Measurements from ENCODE around the gene CDC14B.
A peak's percentile ranks its signal among the peaks of the same experiment; 100 is the strongest.
"Not testable (repeated sequence)": the region's sequence is repeated elsewhere in the genome, so short reads cannot be mapped to it uniquely, and the experiment has no call there.

CDC14B gene

DNA sequence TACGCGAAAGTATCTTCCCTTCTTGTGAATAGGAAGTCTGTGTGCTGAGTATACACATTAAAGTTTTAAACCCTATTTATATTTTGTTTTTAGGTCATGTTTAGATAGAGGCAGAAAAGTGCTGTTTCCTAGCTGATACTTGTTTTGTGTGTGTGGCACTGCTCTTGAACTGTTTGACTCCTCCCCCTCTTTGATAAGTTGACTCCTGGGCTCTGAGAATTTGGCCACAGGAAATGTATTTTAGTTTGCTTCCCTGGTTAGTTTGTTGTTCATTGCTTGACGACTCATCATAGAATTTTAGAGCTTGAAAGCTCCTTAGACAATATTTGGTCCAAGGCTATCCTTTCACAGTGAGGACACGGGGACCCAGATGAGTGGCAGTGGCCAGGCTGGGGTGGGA, 2.0 kb upstream of the CDC14B start:
- peak; percentile 44 for DNase-seq

- no peak for DNase-seq
Measured at GRCh38 chr9:96620832-96621269, 1.2 kb upstream of the CDC14B start.

DNA sequence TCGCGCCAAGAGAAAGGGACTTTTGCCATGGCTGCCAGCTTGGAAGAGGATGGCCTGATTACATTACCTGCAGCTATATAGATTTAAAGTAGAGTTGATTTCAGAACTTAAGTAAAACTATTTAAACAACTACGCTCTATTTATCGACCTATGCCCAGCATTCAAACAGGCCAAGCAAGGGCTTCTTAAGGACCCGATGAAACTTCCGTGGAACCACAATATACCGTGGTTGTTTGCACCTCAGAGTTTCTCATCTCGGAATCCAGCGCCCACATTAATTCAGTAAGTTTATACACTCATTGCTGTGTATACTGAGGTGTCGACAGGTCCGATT, 505 bp upstream of the CDC14B start:
- no peak for DNase-seq

GRCh38 chr9:96619124-96619465, 548 bp downstream of the CDC14B start:
- DNase-seq: no peak

GRCh38 chr9:96618209-96619123, 1.2 kb downstream of the CDC14B start:
- DNase-seq: peak; percentile 64

GRCh38 chr9:96617439-96618185, 2.0 kb downstream of the CDC14B start:
- no peak for DNase-seq

DNA sequence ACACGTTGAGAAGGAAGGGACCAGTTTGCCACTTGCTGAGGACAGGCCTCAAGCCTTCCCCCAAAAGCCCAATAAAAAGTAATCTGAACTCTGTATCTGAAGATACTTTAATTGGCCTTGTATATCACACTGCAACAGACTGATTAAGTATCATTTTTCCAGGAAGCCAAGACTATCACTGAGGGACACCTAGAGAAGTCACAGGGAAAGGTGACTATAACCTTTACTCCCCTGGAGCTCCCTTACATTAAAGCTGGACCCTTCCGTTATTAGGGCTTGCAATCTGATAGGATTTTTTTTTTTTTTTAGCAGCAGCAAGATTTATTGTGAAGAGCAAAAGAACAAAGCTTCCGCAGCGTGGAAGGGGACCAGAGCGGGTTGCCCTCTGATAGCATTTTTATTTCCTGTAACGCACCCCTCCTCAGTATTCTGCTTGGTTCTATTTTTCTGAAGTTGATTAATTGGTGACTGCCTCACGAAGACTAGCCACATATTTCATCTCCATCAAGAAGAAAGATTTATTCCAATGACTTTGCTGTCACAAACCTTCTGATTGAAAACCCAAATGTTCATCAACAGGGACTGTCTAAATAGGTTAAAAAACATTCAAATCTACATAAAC, 2.7 kb downstream of the CDC14B start:
- no peak for DNase-seq

GRCh38 chr9:96615411-96615810, 4.2 kb downstream of the CDC14B start:
- no peak for DNase-seq

DNA sequence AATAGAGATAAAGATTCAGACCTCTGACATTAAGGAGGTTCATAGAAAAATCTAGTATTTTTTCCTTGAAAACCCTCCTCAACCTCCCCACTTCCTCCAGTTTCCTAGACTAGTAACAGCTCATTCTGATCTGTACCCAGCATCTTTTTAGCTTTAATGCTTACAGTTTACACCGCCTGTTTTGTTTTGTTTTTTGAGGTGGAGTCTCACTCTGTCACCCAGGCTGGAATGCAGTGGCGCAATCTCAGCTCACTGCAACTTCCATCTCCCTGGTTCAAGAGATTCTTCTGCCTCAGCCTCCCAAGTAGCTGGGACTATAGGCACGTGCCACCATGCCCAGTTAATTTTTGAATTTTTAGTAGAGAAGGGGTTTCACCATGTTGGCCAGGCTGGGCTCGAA, 5.0 kb downstream of the CDC14B start:
- DNase-seq: not testable (repeated sequence)

- DNase-seq: peak; percentile 39
Measured at GRCh38 chr9:96612966-96613589, 6.6 kb downstream of the CDC14B start.

DNA sequence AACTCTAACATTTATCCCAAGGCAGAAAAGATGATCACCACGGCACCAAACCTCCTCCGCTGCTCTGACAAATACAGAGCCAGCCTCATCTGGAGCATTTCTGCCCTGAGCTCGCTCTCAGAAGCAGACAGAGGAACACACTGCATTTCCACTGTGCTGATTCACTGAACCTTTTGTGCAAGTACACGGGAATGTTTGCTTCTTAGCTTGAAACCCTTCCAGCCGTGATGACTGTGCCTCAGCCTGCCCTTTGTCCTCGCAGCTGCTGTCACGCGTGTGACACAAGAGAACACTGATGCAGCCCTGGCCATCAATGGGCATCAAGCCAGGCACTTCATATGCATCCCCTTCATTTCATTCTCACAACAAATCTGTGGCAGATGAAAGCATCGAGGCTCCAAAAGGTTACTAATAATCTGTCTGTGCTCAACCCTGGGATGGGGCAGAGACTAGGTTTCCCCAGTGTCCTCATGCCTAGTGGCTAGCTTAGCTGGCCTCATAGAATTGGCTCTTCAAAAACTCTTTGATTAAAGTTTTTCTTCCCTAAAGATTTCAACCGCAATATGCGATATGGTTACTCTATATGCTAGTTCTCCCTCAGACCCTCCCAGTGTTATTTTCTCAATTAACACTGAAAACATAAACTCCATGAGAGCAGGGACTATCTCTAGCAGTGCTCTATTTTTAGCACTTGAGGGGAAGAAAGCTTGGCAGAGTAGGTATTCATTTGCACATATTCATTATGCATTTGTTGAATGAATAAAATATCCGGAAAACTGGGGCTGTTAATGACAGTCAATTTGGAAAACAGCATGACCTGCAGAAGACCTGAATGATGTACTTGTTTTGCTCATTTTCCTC, 7.3 kb downstream of the CDC14B start:
- DNase-seq: peak; percentile 40

- DNase-seq: no peak
Measured at GRCh38 chr9:96611302-96611701, 8.3 kb downstream of the CDC14B start.

GRCh38 chr9:96609732-96610131, 9.9 kb downstream of the CDC14B start:
- DNase-seq: no peak

DNA sequence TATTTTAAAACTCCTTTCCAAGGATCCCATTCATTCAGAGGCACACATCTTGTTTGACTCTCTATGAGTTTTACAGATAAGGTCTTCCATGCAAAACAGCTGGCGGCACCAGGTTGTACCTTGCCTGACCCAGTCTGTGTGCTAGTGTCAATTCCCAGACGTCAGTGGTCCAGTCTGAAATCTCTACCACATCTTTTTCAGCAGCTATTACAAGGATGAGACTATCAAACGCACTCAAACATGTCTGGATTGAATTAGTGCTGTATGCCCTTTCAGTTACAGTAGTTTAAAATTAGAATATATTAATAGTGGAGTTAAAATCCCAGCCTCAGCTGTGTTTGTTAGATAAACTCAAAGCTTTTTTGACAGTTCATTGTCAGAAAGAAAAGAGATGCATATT, 11.7 kb downstream of the CDC14B start:
- no peak for DNase-seq

DNA sequence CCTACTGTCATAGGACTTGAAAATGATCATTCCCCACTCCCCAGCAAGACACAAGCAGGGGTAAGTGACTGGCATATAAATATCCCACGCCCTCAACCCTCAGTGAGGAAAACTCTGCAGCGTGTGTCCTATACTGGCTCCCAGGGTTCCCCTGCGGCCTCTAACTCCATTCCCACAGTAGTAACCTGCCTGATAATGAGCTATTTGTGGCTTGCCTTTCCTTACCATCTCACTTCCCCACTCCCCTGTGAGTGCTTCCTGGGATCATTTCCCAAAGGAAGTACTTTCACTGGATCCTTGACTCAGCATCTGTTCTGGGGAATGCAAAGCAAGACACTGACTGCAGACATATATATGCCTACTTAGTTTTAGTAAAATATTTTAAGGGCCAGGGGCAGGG, 14.3 kb downstream of the CDC14B start:
- no peak for DNase-seq

DNA sequence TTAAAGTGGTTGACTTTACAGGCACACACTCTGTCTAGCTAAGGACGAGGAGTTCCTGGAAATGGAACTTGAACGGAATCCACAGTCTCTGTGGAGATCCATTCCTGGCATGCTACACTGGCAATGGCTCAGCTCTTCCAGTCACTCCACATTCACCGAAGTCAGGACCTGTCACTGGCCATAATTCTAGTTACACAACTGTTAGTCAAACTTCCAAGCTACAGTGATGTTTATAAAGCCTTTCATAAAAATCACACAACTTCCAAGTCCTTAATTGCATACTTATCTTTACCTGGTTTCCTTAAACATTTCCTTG, 15.7 kb downstream of the CDC14B start:
- no peak for DNase-seq

DNA sequence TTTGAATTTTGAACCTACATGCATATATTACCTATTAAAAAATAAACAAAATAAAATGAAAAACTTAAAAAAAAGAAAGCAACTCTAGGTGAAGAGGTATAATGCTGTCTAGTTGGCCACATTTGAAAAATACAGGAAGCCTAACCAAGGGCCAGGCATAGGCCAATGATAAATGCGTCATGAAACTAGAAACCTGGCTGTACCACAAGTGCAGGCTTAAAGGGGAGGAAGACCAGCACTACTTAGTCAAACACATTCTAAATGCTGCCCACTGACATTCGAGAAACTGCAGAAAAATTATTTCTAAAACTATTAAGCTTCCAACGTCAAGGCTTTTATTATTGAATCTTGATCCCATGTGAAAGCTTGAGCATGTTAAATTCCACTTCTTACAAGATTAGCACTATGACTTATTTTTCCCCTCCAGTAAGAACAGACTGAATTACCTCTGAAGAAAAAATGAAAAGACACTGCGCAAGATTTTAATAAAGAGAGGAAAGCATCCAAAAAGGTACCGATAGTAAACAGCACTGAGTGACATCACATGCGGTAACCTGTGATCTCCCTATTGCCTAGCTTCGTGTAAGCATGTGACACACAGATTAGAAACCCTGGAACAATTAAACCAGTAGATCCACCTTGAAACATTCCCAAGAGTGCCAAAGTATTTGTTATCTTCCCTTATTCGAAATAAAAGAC, 16.2 kb downstream of the CDC14B start:
- DNase-seq: no peak

DNA sequence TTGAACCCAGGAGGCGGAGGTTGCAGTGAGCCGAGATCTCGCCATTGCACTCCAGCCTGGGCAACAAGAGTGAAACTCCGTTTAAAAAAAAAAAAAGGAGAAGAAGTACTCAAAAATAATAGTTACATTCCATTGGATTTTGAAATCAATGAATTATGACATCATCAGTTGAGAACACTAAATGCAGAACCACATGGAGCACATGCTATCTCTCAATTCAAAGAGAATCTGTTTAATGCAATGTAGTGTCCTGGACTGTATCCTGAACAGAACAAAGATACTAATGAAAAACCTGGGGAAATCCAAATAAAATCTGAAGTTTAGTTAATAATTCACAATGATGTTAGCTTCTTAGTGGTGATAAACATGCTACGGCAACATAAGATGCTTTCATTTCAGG, 20.3 kb downstream of the CDC14B start:
- DNase-seq: no peak

DNA sequence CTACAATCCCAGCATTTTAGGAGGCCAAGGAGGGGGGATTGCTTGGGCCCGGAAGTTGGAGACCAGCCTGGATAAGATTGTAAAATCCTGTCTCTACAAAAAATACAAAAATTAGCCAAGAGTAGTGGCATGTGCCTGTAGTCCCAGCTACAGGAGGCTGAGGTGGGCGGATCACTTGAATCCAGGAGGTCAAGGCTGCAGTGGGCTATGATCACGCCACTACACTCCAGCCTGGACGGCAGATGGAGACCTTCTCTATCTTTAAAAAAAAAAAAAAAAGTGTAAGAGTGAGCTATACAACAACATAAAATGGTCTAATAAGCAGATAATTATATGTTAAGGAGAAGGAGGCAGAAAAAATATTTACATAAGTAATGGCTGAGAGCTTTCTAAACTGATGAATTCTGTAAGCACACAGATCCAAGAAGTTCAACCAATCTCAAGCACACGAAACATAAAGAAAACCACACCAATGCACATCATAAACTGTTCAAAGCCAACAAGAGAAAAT, 23.0 kb downstream of the CDC14B start:
- DNase-seq: no peak

- no peak for DNase-seq
Measured at GRCh38 chr9:96587338-96588315, 32.0 kb downstream of the CDC14B start.

All from NCI-H226 (cell line).